HepG2 (cell line): ENCODE results near the gene RPP25L. TPM values are rescaled to one million over a fixed set of nuclear protein-coding genes. Genes with fewer than 3 reads are reported as not detected.

Experiments
- DPF2 ChIP-seq: sonication (generic); formaldehyde crosslinking; IDR thresholded peaks from 2 replicates; pipeline ENCODE4 v1.4.0; 2020; ENCODE audit warnings: mild to moderate bottlenecking, low read depth, missing genetic modification reagents, borderline replicate concordance
- ETV5 ChIP-seq: IDR thresholded peaks from 2 replicates; pipeline ENCODE4 v1.6.1; 2018; ENCODE audit warnings: missing biosample characterization, missing genetic modification reagents, inconsistent platforms, borderline replicate concordance
- HDAC2 ChIP-seq: sonication (generic); formaldehyde crosslinking; IDR thresholded peaks from 2 replicates; pipeline ENCODE4 v1.4.0; 2020; ENCODE audit warnings: missing genetic modification reagents
- PCBP2 ChIP-seq: fragments of 200-400 bp; formaldehyde crosslinking; optimal IDR thresholded peaks from 2 replicates; pipeline ENCODE3; 2018; ENCODE audit warnings: low read length, low read depth; ENCODE audit not compliant: poor library complexity, severe bottlenecking
- PHF20 ChIP-seq: sonication (generic); formaldehyde crosslinking; IDR thresholded peaks from 2 replicates; pipeline ENCODE4 v1.5.0; 2020; ENCODE audit warnings: mild to moderate bottlenecking, missing genetic modification reagents
- POLR2AphosphoS2 ChIP-seq: IDR thresholded peaks from 2 replicates; pipeline ENCODE4 v1.6.1; 2011; ENCODE audit warnings: low read depth, low read length, improper control_type of control experiment
- SNAPC2 ChIP-seq: sonication (generic); formaldehyde crosslinking; IDR thresholded peaks from 2 replicates; pipeline ENCODE4 v1.8.1; 2022; ENCODE audit warnings: mild to moderate bottlenecking, missing genetic modification reagents
- SOX13 ChIP-seq, 3 experiments: fragments of 450-650 bp in 1 of 3; sonication (generic) in 1 of 3; formaldehyde crosslinking in 1 of 3; IDR thresholded peaks in 2 of 3; conservative IDR thresholded peaks in 1 of 3; 2 replicates each; pipeline versions ENCODE4 v1.5.0 to v1.6.1; 2016 to 2020; ENCODE audit warnings: antibody characterized with exemption in 1 of 3, mild to moderate bottlenecking in 1 of 3, missing compliant biosample characterization in 1 of 3, missing genetic modification reagents in 1 of 3, moderate library complexity in 1 of 3
- SP140L ChIP-seq: sonication (generic); formaldehyde crosslinking; IDR thresholded peaks from 2 replicates; pipeline ENCODE4 v1.4.0; 2020; ENCODE audit warnings: missing genetic modification reagents, borderline replicate concordance
- ZNF12 ChIP-seq: sonication (generic); formaldehyde crosslinking; IDR thresholded peaks from 2 replicates; pipeline ENCODE4 v1.5.0; 2020; ENCODE audit warnings: missing genetic modification reagents
- ZNF572 ChIP-seq: sonication (generic); formaldehyde crosslinking; IDR thresholded peaks from 2 replicates; pipeline ENCODE4 v1.5.1; 2020; ENCODE audit warnings: mild to moderate bottlenecking, missing genetic modification reagents
- ZNF724P ChIP-seq: sonication (generic); formaldehyde crosslinking; IDR thresholded peaks from 2 replicates; pipeline ENCODE4 v1.8.0; 2022; ENCODE audit warnings: missing genetic modification reagents, borderline replicate concordance
- ZSCAN21 ChIP-seq: sonication (generic); formaldehyde crosslinking; IDR thresholded peaks from 2 replicates; pipeline ENCODE4 v1.8.0; 2022; ENCODE audit warnings: mild to moderate bottlenecking, missing genetic modification reagents, moderate library complexity, borderline replicate concordance
- polyA plus RNA-seq, 8 experiments: library from polyadenylated mRNA; depleted of rRNA in 3 of 8; stranded (reverse) in 7 of 8; unstranded in 1 of 8; fragments of >200 nt; fragmentation: Illumina TruSeq in 4 of 8; extraction: Trizol in 4 of 8; gene quantifications; 2 replicates each; pipeline versions ENCODE4 v1.2.1 to v1.2.3, GENCODE V29; 2011 to 2016; ENCODE audit warnings: low read depth in 4 of 8, missing spikeins in 1 of 8, mixed read lengths in 1 of 8; ENCODE audit not compliant: insufficient read depth in 1 of 8
- total RNA-seq, 5 experiments: library from RNA; depleted of rRNA; stranded (reverse); fragments of >200 nt; fragmentation: Illumina TruSeq; extraction: Trizol; gene quantifications; 2 replicates each; pipeline ENCODE4 v1.2.3, GENCODE V29; 2016; ENCODE audit warnings: low read depth in 1 of 5
- TF ChIP-seq, protein P1 (sequence below): sonication (generic); formaldehyde crosslinking; IDR thresholded peaks from 2 replicates; pipeline ENCODE4 v1.5.0; 2020; ENCODE audit warnings: mild to moderate bottlenecking, missing genetic modification reagents
- TF ChIP-seq, protein P2 (sequence below): sonication (generic); formaldehyde crosslinking; IDR thresholded peaks from 2 replicates; pipeline ENCODE4 v1.4.0; 2020; ENCODE audit warnings: mild to moderate bottlenecking, missing genetic modification reagents, borderline replicate concordance
- TF ChIP-seq, protein P3 (sequence below): sonication (generic); formaldehyde crosslinking; IDR thresholded peaks from 2 replicates; pipeline ENCODE4 v1.4.0; 2020; ENCODE audit warnings: low read depth, missing genetic modification reagents

Gene RPP25L
- total and polyA plus RNA-seq, 2 of the 13 experiments (the other 11 are each of a cell fraction or from before 2014, with no cell fraction given) = 24.5 to 27.3 TPM

DNA sequence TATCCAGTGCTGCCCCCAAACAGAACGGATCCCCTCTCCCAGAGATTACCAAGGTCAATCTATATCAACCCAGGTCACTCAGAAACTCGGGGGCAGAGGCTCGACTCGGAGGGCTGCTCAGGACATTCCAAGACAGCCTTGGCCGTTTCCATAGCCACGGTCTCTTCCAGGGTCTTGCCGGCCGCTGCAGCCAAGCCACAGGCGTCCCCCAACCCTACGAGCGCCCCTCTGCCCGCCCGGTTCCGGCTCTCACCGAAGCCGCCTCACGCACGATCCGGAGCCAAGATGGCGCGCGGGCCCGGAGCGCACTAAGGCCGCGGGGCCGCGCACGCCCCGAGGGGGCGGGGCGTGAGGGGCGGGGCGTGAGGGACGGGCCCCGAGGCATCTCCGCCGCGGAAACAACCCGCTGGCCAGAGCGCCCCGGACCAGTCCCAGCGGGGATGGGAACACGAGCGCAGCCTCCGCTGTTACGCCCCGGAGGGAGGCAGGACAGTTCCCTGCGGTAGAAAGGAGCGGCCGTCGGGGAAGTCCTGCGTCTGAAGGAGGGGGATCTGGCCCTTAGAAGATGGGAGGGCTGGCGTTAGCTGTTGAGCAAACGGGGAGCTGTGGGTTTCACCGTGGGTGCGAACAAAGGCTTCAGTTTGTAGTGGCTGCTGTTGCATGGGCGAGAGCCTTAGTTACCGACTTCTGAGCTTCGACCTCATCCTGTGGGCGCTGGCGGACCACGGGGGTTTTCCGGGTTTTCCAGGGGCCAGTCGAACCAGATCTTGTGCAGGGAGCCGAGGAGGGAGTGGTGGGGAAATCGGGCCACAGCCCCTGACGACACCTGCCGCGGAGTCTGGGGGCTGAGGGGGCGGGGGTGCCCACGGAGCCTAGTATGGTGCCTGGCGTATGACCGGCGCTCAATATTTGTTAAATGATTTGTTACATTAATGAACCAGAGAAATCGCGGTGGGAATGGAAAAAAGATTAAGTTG, at the start of gene RPP25L (continued):
- TF ChIP-seq DPF2 (CRISPR knock-in tag) (no peak), SP140L (CRISPR knock-in tag) (no peak), SNAPC2 (CRISPR knock-in tag) (0 out of 2 replicates have a peak, but pooled peaks have one; percentile 52), ZNF572 (CRISPR knock-in tag) (0 out of 2 replicates have a peak, but pooled peaks have one; percentile 26), POLR2AphosphoS2 (no peak), ZSCAN21 (CRISPR knock-in tag) (peak; percentile 88), SOX13 (IDR thresholded peaks at IDR 0.05) (no peak), SOX13 (CRISPR knock-in tag; conservative IDR thresholded peaks at IDR 0.05 in 1 of 2, IDR thresholded peaks at IDR 0.05 in 1 of 2) (0 out of 4 replicates have a peak, but pooled peaks of 1 of the 2 experiments have one; percentile 6), PCBP2 (no peak), PHF20 (CRISPR knock-in tag) (no peak), ZNF12 (CRISPR knock-in tag) (no peak), ZNF724P (no peak), ETV5 (CRISPR knock-in tag) (peak; percentile 38; the same call in 1 of the 2 replicates), HDAC2 (CRISPR knock-in tag) (0 out of 2 replicates have a peak, but pooled peaks have one; percentile 33)
- TF ChIP-seq, protein P1, sequence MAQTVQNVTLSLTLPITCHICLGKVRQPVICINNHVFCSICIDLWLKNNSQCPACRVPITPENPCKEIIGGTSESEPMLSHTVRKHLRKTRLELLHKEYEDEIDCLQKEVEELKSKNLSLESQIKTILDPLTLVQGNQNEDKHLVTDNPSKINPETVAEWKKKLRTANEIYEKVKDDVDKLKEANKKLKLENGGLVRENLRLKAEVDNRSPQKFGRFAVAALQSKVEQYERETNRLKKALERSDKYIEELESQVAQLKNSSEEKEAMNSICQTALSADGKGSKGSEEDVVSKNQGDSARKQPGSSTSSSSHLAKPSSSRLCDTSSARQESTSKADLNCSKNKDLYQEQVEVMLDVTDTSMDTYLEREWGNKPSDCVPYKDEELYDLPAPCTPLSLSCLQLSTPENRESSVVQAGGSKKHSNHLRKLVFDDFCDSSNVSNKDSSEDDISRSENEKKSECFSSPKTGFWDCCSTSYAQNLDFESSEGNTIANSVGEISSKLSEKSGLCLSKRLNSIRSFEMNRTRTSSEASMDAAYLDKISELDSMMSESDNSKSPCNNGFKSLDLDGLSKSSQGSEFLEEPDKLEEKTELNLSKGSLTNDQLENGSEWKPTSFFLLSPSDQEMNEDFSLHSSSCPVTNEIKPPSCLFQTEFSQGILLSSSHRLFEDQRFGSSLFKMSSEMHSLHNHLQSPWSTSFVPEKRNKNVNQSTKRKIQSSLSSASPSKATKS = no peak
- TF ChIP-seq, protein P2, sequence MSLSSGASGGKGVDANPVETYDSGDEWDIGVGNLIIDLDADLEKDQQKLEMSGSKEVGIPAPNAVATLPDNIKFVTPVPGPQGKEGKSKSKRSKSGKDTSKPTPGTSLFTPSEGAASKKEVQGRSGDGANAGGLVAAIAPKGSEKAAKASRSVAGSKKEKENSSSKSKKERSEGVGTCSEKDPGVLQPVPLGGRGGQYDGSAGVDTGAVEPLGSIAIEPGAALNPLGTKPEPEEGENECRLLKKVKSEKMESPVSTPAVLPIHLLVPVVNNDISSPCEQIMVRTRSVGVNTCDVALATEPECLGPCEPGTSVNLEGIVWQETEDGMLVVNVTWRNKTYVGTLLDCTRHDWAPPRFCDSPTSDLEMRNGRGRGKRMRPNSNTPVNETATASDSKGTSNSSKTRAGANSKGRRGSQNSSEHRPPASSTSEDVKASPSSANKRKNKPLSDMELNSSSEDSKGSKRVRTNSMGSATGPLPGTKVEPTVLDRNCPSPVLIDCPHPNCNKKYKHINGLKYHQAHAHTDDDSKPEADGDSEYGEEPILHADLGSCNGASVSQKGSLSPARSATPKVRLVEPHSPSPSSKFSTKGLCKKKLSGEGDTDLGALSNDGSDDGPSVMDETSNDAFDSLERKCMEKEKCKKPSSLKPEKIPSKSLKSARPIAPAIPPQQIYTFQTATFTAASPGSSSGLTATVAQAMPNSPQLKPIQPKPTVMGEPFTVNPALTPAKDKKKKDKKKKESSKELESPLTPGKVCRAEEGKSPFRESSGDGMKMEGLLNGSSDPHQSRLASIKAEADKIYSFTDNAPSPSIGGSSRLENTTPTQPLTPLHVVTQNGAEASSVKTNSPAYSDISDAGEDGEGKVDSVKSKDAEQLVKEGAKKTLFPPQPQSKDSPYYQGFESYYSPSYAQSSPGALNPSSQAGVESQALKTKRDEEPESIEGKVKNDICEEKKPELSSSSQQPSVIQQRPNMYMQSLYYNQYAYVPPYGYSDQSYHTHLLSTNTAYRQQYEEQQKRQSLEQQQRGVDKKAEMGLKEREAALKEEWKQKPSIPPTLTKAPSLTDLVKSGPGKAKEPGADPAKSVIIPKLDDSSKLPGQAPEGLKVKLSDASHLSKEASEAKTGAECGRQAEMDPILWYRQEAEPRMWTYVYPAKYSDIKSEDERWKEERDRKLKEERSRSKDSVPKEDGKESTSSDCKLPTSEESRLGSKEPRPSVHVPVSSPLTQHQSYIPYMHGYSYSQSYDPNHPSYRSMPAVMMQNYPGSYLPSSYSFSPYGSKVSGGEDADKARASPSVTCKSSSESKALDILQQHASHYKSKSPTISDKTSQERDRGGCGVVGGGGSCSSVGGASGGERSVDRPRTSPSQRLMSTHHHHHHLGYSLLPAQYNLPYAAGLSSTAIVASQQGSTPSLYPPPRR = no peak
- TF ChIP-seq, protein P3, sequence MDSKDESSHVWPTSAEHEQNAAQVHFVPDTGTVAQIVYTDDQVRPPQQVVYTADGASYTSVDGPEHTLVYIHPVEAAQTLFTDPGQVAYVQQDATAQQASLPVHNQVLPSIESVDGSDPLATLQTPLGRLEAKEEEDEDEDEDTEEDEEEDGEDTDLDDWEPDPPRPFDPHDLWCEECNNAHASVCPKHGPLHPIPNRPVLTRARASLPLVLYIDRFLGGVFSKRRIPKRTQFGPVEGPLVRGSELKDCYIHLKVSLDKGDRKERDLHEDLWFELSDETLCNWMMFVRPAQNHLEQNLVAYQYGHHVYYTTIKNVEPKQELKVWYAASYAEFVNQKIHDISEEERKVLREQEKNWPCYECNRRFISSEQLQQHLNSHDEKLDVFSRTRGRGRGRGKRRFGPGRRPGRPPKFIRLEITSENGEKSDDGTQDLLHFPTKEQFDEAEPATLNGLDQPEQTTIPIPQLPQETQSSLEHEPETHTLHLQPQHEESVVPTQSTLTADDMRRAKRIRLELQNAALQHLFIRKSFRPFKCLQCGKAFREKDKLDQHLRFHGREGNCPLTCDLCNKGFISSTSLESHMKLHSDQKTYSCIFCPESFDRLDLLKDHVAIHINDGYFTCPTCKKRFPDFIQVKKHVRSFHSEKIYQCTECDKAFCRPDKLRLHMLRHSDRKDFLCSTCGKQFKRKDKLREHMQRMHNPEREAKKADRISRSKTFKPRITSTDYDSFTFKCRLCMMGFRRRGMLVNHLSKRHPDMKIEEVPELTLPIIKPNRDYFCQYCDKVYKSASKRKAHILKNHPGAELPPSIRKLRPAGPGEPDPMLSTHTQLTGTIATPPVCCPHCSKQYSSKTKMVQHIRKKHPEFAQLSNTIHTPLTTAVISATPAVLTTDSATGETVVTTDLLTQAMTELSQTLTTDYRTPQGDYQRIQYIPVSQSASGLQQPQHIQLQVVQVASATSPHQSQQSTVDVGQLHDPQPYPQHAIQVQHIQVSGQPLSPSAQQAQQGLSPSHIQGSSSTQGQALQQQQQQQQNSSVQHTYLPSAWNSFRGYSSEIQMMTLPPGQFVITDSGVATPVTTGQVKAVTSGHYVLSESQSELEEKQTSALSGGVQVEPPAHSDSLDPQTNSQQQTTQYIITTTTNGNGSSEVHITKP (CRISPR knock-in tag) = no peak
